MCF 10A (cell line): ENCODE measurements around the gene HOXC11. TPM values are rescaled to one million over a fixed set of nuclear protein-coding genes. Genes with fewer than 3 reads are reported as not detected.

Source experiments
- BruUV-seq: library from RNA; stranded (reverse); fragments of 400-500 nt; replicated peaks from 2 replicates; lab custom pipeline; 2021; lab: Mats Ljungman, UMichigan
- CTCF ChIA-PET: fragments of 300-600 bp; sonication (Branson Sonifier 250); formaldehyde crosslinking; extraction: SDS; loops from one replicate; lab custom pipeline; 2021; ENCODE audit warnings: antibody characterized with exemption, inconsistent platforms; lab: Yijun Ruan, JAX
- POLR2A ChIA-PET: fragments of 300-600, 350-650 bp; sonication (Branson Sonifier 250); formaldehyde crosslinking; extraction: SDS; loops from one replicate; lab custom pipeline; 2020; ENCODE audit warnings: antibody characterized with exemption, inconsistent platforms; lab: Yijun Ruan, JAX
- DNase-seq: peaks from one replicate; pipeline ENCODE4 v3.0.0-alpha.2; 2018; ENCODE audit not compliant: unreplicated experiment
- H3K27ac Mint-ChIP-seq: one replicate; pipeline ENCODE4 v1.8.0; 2022; ENCODE audit warnings: mild to moderate bottlenecking, low read depth, mixed read lengths; ENCODE audit not compliant: unreplicated experiment
- H3K27me3 Mint-ChIP-seq: one replicate; pipeline ENCODE4 v1.8.0; 2022; ENCODE audit warnings: mixed read lengths; ENCODE audit not compliant: insufficient read depth, unreplicated experiment
- H3K36me3 Mint-ChIP-seq: one replicate; pipeline ENCODE4 v1.8.0; 2022; ENCODE audit warnings: mild to moderate bottlenecking, moderate library complexity, mixed read lengths; ENCODE audit not compliant: insufficient read depth, unreplicated experiment
- H3K4me1 Mint-ChIP-seq: one replicate; pipeline ENCODE4 v1.8.0; 2022; ENCODE audit warnings: mixed read lengths; ENCODE audit not compliant: insufficient read depth, unreplicated experiment
- H3K4me3 Mint-ChIP-seq: one replicate; pipeline ENCODE4 v1.8.0; 2022; ENCODE audit warnings: mild to moderate bottlenecking, moderate library complexity, mixed read lengths; ENCODE audit not compliant: unreplicated experiment
- H3K9me3 Mint-ChIP-seq: one replicate; pipeline ENCODE4 v1.8.0; 2022; ENCODE audit warnings: mixed read lengths; ENCODE audit not compliant: unreplicated experiment
- intact Hi-C: fragments of 100-400 bp; cut with micrococcal nuclease; formaldehyde crosslinking; loops from 2 replicates; pipeline ENCODE4 v1.14.1; 2022
- total RNA-seq: library from RNA; stranded (reverse); gene quantifications from 2 replicates; pipeline ENCODE4 v1.2.3, GENCODE V29; 2022
- TF ChIP-seq, protein P1 (sequence below): fragments of 200-600 bp; IDR thresholded peaks from one replicate; pipeline ENCODE4 v1.8.0; 2022; ENCODE audit warnings: antibody characterized with exemption, mild to moderate bottlenecking; ENCODE audit not compliant: unreplicated experiment

HOXC11 gene
- total RNA-seq, 1 experiment from 2014 or later = 1.2 TPM

DNA sequence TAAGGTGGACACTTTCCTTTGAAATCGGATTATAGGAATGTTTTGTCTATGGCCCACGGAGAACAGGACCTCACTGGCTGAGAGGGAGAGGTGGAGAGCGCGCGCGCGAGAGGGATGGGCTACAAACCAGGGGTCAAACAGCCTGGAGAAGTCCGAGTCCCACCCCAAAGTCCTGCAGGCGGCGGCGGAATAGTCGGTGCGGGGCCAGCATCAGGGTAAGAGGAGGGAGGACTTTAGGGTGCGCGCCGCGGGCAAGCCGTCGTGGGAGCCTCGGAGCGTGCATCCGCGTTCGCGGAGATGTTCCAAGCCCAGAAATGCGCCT, 32.6 kb downstream of the HOXC11 start:
- Mint-ChIP-seq H3K9me3 (no peaks in the 10 kb centered on the region), H3K4me3 (no peak overlapping the region), H3K4me1 (peaks cover 28% of the 10 kb centered on the region), H3K27me3 (no peaks in the 10 kb centered on the region), H3K27ac (no peak overlapping the region), H3K36me3 (peaks cover 9% of the 10 kb centered on the region)
- no peak for DNase-seq
- BruUV-seq = no TSS peak
- TF ChIP-seq, protein P1, sequence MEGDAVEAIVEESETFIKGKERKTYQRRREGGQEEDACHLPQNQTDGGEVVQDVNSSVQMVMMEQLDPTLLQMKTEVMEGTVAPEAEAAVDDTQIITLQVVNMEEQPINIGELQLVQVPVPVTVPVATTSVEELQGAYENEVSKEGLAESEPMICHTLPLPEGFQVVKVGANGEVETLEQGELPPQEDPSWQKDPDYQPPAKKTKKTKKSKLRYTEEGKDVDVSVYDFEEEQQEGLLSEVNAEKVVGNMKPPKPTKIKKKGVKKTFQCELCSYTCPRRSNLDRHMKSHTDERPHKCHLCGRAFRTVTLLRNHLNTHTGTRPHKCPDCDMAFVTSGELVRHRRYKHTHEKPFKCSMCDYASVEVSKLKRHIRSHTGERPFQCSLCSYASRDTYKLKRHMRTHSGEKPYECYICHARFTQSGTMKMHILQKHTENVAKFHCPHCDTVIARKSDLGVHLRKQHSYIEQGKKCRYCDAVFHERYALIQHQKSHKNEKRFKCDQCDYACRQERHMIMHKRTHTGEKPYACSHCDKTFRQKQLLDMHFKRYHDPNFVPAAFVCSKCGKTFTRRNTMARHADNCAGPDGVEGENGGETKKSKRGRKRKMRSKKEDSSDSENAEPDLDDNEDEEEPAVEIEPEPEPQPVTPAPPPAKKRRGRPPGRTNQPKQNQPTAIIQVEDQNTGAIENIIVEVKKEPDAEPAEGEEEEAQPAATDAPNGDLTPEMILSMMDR = no peak
- intact Hi-C loops = loop anchor here (10.0 kb wide), 1 partner anchor 359 kb away; the partner anchor contains the start of gene GPR84
- ChIA-PET CTCF (interaction anchor here (0.5 to 12.4 kb wide), 13 partner anchors 12 to 388 kb away, joined by 3 to 200 read pairs (median 4); partner anchors contain the start of genes HOXC5 and SMUG1), POLR2A (interaction anchor here (0.6 to 2.7 kb wide), 9 partner anchors 12 to 1028 kb away, joined by 3 to 22 read pairs (median 5); partner anchors contain the start of genes HOXC6 and SMUG1)

DNA sequence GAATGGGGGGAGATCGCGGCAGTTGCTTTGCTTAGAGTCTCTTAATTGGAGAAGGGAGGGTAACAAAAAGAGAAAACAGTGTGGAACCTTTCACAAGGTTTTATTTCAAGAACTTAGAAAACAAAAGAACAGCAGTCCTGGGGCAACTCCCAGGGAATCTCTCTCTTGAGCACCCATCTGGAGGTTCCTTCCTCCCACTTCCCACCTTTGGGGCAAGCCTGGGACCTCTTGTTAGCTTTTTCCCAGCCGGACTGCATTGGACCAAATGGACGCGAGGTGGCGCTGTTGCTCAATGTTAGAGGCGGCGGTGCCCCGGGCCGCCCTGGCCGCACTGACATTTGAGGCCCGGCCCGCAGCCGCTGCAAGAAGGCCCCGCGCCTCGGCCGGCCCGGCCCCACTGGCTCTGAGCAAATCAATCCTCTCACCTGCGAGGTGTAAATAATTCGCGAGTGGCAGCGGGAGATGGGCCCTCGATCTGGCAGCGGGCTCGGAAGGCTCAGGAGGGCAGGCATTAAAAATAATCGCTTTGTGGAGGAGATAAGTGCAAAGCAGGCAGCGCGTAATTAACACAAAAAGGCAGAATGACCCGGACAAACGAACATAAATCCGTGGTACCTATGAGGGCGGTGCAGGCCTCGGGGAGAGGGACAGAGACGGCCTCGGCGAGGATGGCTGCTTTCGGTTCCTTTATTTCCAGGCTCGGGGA, 33.1 kb downstream of the HOXC11 start:
- ChIA-PET POLR2A (interaction anchor here (0.6 to 2.7 kb wide), 9 partner anchors 11 to 1028 kb away, joined by 3 to 22 read pairs (median 5); partner anchors contain the start of genes HOXC6 and SMUG1), CTCF (interaction anchor here (0.5 to 12.4 kb wide), 17 partner anchors 11 to 387 kb away, joined by 3 to 200 read pairs (median 4); partner anchors contain the start of genes HOXC5 and SMUG1)
- TF ChIP-seq, protein P1 = peak; percentile 96
- Mint-ChIP-seq H3K4me3 (no peak overlapping the region), H3K9me3 (no peaks in the 10 kb centered on the region), H3K27ac (no peak overlapping the region), H3K36me3 (peaks cover 9% of the 10 kb centered on the region), H3K4me1 (peaks cover 26% of the 10 kb centered on the region), H3K27me3 (no peaks in the 10 kb centered on the region)
- intact Hi-C loops = loop anchor here (1.0 to 10.0 kb wide), 6 partner anchors 15 to 359 kb away; partner anchors contain the start of gene GPR84
- no TSS peak for BruUV-seq
- peak; percentile 88 for DNase-seq

DNA sequence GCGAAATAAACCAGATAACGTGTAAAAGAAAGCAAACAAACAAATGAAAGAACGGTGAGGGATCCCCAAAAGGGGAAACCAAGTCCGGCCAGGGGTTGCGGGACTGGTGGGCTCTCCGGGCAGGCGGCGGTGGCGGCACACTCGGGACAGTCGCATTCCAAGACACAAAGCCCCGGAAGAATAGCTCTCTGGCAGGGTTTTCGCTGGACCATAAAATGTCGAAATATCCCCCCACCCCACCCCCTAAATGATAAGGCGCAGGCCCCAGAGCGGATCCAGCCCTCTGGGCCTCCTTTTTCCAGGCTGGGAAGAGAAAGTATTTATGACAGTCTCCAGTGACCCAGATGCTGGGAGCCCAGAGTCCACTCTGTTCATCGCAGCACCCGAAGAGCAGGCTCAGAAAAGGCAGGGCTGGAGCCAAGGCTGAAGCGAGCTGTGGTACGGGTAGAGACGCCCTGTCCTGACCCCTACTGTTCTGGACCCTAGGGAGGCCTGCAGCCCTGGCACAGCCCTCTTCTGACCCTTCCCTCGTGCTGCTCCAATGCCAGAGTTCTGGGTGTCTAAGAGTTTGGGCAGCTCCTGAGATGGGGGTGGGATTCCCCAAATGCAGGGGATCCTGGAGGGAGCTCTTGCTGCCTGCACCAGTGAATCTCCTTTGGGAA, 33.8 kb downstream of the HOXC11 start:
- no peak for DNase-seq
- Mint-ChIP-seq H3K4me1 (peaks cover 19% of the 10 kb centered on the region), H3K27ac (no peak overlapping the region), H3K4me3 (no peak overlapping the region), H3K27me3 (no peaks in the 10 kb centered on the region), H3K9me3 (no peaks in the 10 kb centered on the region), H3K36me3 (peaks cover 9% of the 10 kb centered on the region)
- BruUV-seq = no TSS peak
- intact Hi-C loops = loop anchor here (1.0 to 10.0 kb wide), 6 partner anchors 15 to 358 kb away; partner anchors contain the start of gene GPR84
- TF ChIP-seq, protein P1 = no peak
- ChIA-PET CTCF (interaction anchor here (0.6 to 12.4 kb wide), 14 partner anchors 9 to 213 kb away, joined by 3 to 200 read pairs (median 5); partner anchors contain the start of genes HOXC5 and SMUG1), POLR2A (interaction anchor here (1.4 to 3.1 kb wide), 7 partner anchors 10 to 201 kb away, joined by 3 to 22 read pairs (median 6); partner anchors contain the start of gene SMUG1)
